A673 (cell line): ENCODE data around the gene ACLY. TPM values are rescaled to one million over a fixed set of nuclear protein-coding genes. Genes with fewer than 3 reads are reported as not detected.
"Not testable (repeated sequence)": the region's sequence is repeated elsewhere in the genome, so short reads cannot be mapped to it uniquely, and the experiment has no call there.

ENCODE experiments used
- BruUV-seq: library from RNA; stranded (reverse); fragments of 400-500 nt; replicated peaks from 2 replicates; lab custom pipeline; 2021; lab: Mats Ljungman, UMichigan
- CTCF ChIA-PET: fragments of 300-600 bp; sonication (Branson Sonifier 250); formaldehyde crosslinking; loops from one replicate; lab custom pipeline; 2022; ENCODE audit warnings: antibody characterized with exemption; lab: Charles Lee
- POLR2A ChIA-PET: fragments of 300-600 bp; sonication (Branson Sonifier 250); formaldehyde crosslinking; loops from one replicate; lab custom pipeline; 2022; ENCODE audit warnings: antibody characterized with exemption; ENCODE audit not compliant: low non-redundant PET; lab: Charles Lee
- DNase-seq: peaks from one replicate; pipeline ENCODE4 v3.0.0-alpha.2; 2015; ENCODE audit warnings: low spot score
- H3K27ac ChIP-seq: fragments of 200-600 bp; sonication (generic); 2 replicates; pipeline ENCODE4 v1.5.1; 2016; ENCODE audit warnings: mixed run types, low read depth, mild to moderate bottlenecking, mixed read lengths, antibody characterized with exemption, low read length; ENCODE audit not compliant: poor library complexity, severe bottlenecking
- H3K27me3 ChIP-seq: fragments of 200-600 bp; sonication (generic); replicated peaks from 2 replicates; pipeline ENCODE4 v1.6.1; 2017; ENCODE audit warnings: mixed run types, low read depth, mild to moderate bottlenecking, mixed read lengths, antibody characterized with exemption, low read length; ENCODE audit not compliant: insufficient read depth, poor library complexity
- H3K36me3 ChIP-seq: fragments of 200-600 bp; sonication (generic); 2 replicates; pipeline ENCODE4 v1.6.1; 2016; ENCODE audit warnings: mixed run types, mild to moderate bottlenecking, mixed read lengths, antibody characterized with exemption, low read length; ENCODE audit not compliant: insufficient read depth, poor library complexity, severe bottlenecking
- H3K4me1 ChIP-seq: fragments of 200-600 bp; sonication (generic); 2 replicates; pipeline ENCODE4 v1.6.1; 2017; ENCODE audit warnings: mixed run types, mild to moderate bottlenecking, mixed read lengths, antibody characterized with exemption, low read length; ENCODE audit not compliant: insufficient read depth, poor library complexity, severe bottlenecking
- H3K4me3 ChIP-seq: fragments of 200-600 bp; sonication (generic); 2 replicates; pipeline ENCODE4 v1.5.1; 2016; ENCODE audit warnings: low read depth, mixed run types, mild to moderate bottlenecking, mixed read lengths, low read length; ENCODE audit not compliant: poor library complexity, severe bottlenecking
- H3K9me3 ChIP-seq: fragments of 200-600 bp; sonication (generic); 2 replicates; pipeline ENCODE4 v1.6.1; 2016; ENCODE audit warnings: mixed run types, low read depth, mild to moderate bottlenecking, mixed read lengths, antibody characterized with exemption, low read length; ENCODE audit not compliant: poor library complexity, severe bottlenecking
- EZH2 ChIP-seq: fragments of 200-600 bp; sonication (generic); IDR thresholded peaks from 2 replicates; pipeline ENCODE4 v1.6.1; 2017; ENCODE audit warnings: borderline replicate concordance, low read depth, mild to moderate bottlenecking, mixed read lengths, antibody characterized with exemption, low read length; ENCODE audit not compliant: poor library complexity, severe bottlenecking
- intact Hi-C: fragments of 100-400 bp; cut with micrococcal nuclease; formaldehyde crosslinking; loops from one replicate; pipeline ENCODE4 v1.10.0; 2022; ENCODE audit not compliant: unreplicated experiment
- total RNA-seq: library from RNA; stranded (reverse); gene quantifications from 2 replicates; pipeline ENCODE4 v1.2.3, GENCODE V29; 2021
- TF ChIP-seq, protein P1 (sequence below): fragments of 300-800, 200-600 bp; sonication (generic); conservative IDR thresholded peaks from 2 replicates; pipeline ENCODE4 v1.5.1; 2017; ENCODE audit warnings: low read depth, mild to moderate bottlenecking, antibody characterized with exemption, low read length, moderate library complexity, mixed read lengths

ACLY gene
- total RNA-seq, 1 experiment from 2014 or later: 175 TPM

- ChIA-PET CTCF (no interaction called here), POLR2A (no interaction called here)
- BruUV-seq: no TSS peak
- Histone ChIP-seq H3K27ac (no peak overlapping the region), H3K36me3 (no peaks in the 10 kb centered on the region), H3K9me3 (no peaks in the 10 kb centered on the region), H3K27me3 (no peaks in the 10 kb centered on the region), H3K4me1 (no peaks in the 10 kb centered on the region), H3K4me3 (no peak overlapping the region)
- TF ChIP-seq EZH2: no peak
- TF ChIP-seq, protein P1, sequence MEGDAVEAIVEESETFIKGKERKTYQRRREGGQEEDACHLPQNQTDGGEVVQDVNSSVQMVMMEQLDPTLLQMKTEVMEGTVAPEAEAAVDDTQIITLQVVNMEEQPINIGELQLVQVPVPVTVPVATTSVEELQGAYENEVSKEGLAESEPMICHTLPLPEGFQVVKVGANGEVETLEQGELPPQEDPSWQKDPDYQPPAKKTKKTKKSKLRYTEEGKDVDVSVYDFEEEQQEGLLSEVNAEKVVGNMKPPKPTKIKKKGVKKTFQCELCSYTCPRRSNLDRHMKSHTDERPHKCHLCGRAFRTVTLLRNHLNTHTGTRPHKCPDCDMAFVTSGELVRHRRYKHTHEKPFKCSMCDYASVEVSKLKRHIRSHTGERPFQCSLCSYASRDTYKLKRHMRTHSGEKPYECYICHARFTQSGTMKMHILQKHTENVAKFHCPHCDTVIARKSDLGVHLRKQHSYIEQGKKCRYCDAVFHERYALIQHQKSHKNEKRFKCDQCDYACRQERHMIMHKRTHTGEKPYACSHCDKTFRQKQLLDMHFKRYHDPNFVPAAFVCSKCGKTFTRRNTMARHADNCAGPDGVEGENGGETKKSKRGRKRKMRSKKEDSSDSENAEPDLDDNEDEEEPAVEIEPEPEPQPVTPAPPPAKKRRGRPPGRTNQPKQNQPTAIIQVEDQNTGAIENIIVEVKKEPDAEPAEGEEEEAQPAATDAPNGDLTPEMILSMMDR: no peak
- DNase-seq: no peak
- intact Hi-C loops: no loop called here
These were observed 69.3 kb downstream of the ACLY start for GRCh38 chr17:41849251-41849990.

DNA sequence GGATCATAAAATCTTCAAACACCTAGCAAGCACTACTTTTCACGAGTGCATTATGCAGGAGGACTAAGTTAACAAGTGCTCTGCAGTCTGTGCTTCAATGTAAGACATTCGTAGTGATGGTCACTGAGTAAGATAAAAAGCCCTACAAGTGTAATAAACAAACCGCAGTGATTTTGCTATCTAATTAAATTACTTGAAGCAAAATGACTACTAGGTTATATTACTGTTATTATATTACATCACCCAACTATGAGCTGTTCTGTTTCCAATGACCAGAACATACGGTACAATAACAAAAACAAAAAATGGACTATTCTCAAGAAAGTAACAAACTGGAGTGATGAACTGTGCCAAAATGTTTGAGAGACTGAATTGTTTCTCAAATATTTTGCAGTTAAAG lies 70.0 kb downstream of the ACLY start:
- no peak overlapping the region for H3K4me3 ChIP-seq
- H3K9me3 ChIP-seq: no peaks in the 10 kb centered on the region
- no peaks in the 10 kb centered on the region for H3K27me3 ChIP-seq
- H3K27ac ChIP-seq: no peak overlapping the region
- no peak for DNase-seq
- POLR2A ChIA-PET: no interaction called here
- CTCF ChIA-PET: no interaction called here
- TF ChIP-seq, protein P1: no peak
- TF ChIP-seq EZH2: no peak
- intact Hi-C loops: no loop called here
- H3K4me1 ChIP-seq: no peaks in the 10 kb centered on the region
- no TSS peak for BruUV-seq
- no peaks in the 10 kb centered on the region for H3K36me3 ChIP-seq

DNA sequence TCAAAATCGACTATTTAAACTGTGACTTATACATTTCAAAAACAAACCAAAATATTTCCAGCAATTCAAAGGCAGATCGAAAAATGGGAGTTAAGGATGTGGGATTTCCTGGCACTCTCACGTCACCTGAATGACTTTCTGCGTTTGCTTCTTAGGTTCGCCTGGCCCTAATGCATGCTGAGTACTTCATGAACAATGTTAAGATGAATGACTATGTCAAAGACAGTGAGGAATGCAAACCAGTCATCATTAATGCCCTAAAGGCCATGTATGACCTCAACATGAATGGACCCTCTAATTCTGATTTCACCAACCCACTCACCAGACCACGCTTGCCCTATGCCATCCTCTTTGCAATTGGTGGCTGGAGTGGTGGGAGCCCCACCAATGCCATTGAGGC lies 73.8 kb downstream of the ACLY start:
- no peak for TF ChIP-seq EZH2
- TF ChIP-seq, protein P1: no peak
- no peaks in the 10 kb centered on the region for H3K36me3 ChIP-seq
- no peaks in the 10 kb centered on the region for H3K27me3 ChIP-seq
- POLR2A ChIA-PET: no interaction called here
- no peaks in the 10 kb centered on the region for H3K4me1 ChIP-seq
- BruUV-seq: no TSS peak
- H3K9me3 ChIP-seq: no peaks in the 10 kb centered on the region
- H3K27ac ChIP-seq: no peak overlapping the region
- intact Hi-C loops: no loop called here
- H3K4me3 ChIP-seq: no peak overlapping the region
- CTCF ChIA-PET: no interaction called here
- no peak for DNase-seq

DNA sequence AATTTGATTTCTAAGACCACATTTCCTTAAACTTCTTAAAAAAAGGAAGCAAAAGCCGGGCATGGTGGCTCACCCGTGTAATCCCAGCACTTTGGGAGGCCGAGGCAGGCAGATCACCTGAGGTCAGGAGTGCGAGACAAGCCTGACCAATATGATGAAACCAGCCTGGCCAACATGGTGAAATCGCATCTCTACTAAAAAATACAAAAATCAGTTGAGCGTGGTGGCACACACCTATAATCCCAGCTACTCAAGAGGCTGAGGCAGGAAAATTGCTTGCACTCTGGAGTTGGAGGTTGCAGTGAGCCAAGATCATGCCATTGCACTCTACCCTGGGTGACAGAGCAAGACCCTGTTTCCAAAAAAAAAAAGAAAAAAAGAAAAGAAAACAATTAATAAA lies 78.0 kb downstream of the ACLY start:
- POLR2A ChIA-PET, H3K27me3 ChIP-seq, H3K27ac ChIP-seq, DNase-seq, H3K4me3 ChIP-seq, BruUV-seq, H3K36me3 ChIP-seq, CTCF ChIA-PET, intact Hi-C loops, H3K4me1 ChIP-seq, H3K9me3 ChIP-seq: not testable (repeated sequence)

DNA sequence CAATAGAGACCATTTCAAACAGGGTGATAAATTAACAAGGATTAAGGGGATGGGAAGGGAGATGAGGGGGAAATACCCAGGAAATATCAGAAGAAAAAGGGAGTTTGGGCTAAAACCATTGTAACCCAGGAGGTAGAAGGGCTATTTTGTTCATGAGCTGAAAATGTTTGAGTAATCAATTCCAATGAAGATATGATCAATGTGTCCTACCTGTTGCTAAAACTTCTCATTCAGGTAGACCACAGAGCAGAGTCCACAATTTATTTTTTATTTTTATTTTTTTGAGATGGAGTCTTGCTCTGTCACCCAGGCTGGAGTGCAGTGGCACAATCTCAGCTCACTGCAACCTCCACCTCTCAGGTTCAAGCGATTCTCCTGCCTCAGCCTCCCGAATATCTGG lies 79.3 kb downstream of the ACLY start:
- H3K4me1 ChIP-seq, H3K9me3 ChIP-seq, DNase-seq, H3K4me3 ChIP-seq, H3K27ac ChIP-seq, H3K36me3 ChIP-seq, H3K27me3 ChIP-seq, intact Hi-C loops, BruUV-seq: not testable (repeated sequence)
- POLR2A ChIA-PET: interaction anchor here (0.6 kb wide), 1 partner anchor 24 kb away, joined by 5 read pairs; no protein-coding TSS in a partner anchor
- CTCF ChIA-PET: interaction anchor here (0.7 kb wide), 1 partner anchor 102 kb away, joined by 3 read pairs; no protein-coding TSS in a partner anchor
